NCI-H2196 (cell line): ENCODE results near the gene TBX4.
"Not testable (repeated sequence)": the region's sequence is repeated elsewhere in the genome, so short reads cannot be mapped to it uniquely, and the experiment has no call there.

Experiments used
- DNase-seq: peaks from one replicate; lab custom pipeline; 2025; ENCODE audit not compliant: unreplicated experiment; lab: John Stamatoyannopoulos, UW

Gene TBX4

GRCh38 chr17:61519754-61520440 lies 67.7 kb downstream of the TBX4 start:
- DNase-seq: no peak

- DNase-seq: no peak
These were observed 68.7 kb downstream of the TBX4 start for GRCh38 chr17:61520897-61521296.

GRCh38 chr17:61522088-61522487 lies 69.9 kb downstream of the TBX4 start:
- no peak for DNase-seq

GRCh38 chr17:61524319-61524718 lies 72.1 kb downstream of the TBX4 start:
- no peak for DNase-seq

GRCh38 chr17:61527441-61527840 lies 75.2 kb downstream of the TBX4 start:
- not testable (repeated sequence) for DNase-seq

GRCh38 chr17:61528171-61528570 lies 75.9 kb downstream of the TBX4 start:
- no peak for DNase-seq

GRCh38 chr17:61531223-61531622 lies 79.0 kb downstream of the TBX4 start:
- DNase-seq: no peak

GRCh38 chr17:61532826-61533225 lies 80.6 kb downstream of the TBX4 start:
- no peak for DNase-seq

- DNase-seq: no peak
These were observed 81.6 kb downstream of the TBX4 start for GRCh38 chr17:61533797-61534196.

- no peak for DNase-seq
These were observed 82.2 kb downstream of the TBX4 start for GRCh38 chr17:61534414-61534813.
